Smooth muscle cell (in vitro differentiated cells): ENCODE data around the gene MOB4. TPM values are rescaled to one million over a fixed set of nuclear protein-coding genes. Genes with fewer than 3 reads are reported as not detected.
"Not testable (repeated sequence)": the region's sequence is repeated elsewhere in the genome, so short reads cannot be mapped to it uniquely, and the experiment has no call there.

Experiments used
- DNase-seq: peaks from one replicate; lab custom pipeline; 2025; ENCODE audit not compliant: unreplicated experiment; lab: John Stamatoyannopoulos, UW
- H2AFZ ChIP-seq: fragments of 200-600 bp; sonication (generic); 2 replicates; pipeline ENCODE4 v1.6.0; 2016; ENCODE audit warnings: antibody characterized with exemption, low read depth, mild to moderate bottlenecking
- H3F3A ChIP-seq: fragments of 200-600 bp; sonication (generic); 2 replicates; pipeline ENCODE4 v1.6.0; 2017; ENCODE audit warnings: antibody characterized with exemption, low read depth
- H3K27ac ChIP-seq: fragments of 200-600 bp; sonication (generic); 2 replicates; pipeline ENCODE4 v1.5.1; 2016; ENCODE audit warnings: low read depth, mild to moderate bottlenecking
- H3K27me3 ChIP-seq: fragments of 200-600 bp; sonication (generic); 2 replicates; pipeline ENCODE4 v1.6.1; 2016; ENCODE audit warnings: low read depth, mild to moderate bottlenecking
- H3K36me3 ChIP-seq: fragments of 200-600 bp; sonication (generic); 2 replicates; pipeline ENCODE4 v1.5.1; 2016; ENCODE audit warnings: low read depth
- H3K4me1 ChIP-seq: fragments of 200-600 bp; sonication (generic); 2 replicates; pipeline ENCODE4 v1.5.1; 2016; ENCODE audit warnings: low read depth
- H3K4me2 ChIP-seq: fragments of 200-600 bp; sonication (generic); 2 replicates; pipeline ENCODE4 v1.6.0; 2016; ENCODE audit warnings: mild to moderate bottlenecking
- H3K4me3 ChIP-seq: fragments of 200-600 bp; sonication (generic); 2 replicates; pipeline ENCODE4 v1.5.1; 2016; ENCODE audit warnings: mild to moderate bottlenecking
- H3K79me2 ChIP-seq: fragments of 200-600 bp; sonication (generic); 2 replicates; pipeline ENCODE4 v1.6.0; 2016; ENCODE audit warnings: low read depth, mild to moderate bottlenecking
- H3K9ac ChIP-seq: fragments of 200-600 bp; sonication (generic); 2 replicates; pipeline ENCODE4 v1.6.0; 2016; ENCODE audit warnings: low read depth
- H3K9me3 ChIP-seq: fragments of 200-600 bp; sonication (generic); replicated peaks from 2 replicates; pipeline ENCODE4 v1.5.1; 2016; ENCODE audit warnings: low read depth
- H4K20me1 ChIP-seq: fragments of 200-600 bp; sonication (generic); 2 replicates; pipeline ENCODE4 v1.6.0; 2016; ENCODE audit warnings: low read depth
- CTCF ChIP-seq: fragments of 200-600 bp; sonication (generic); IDR thresholded peaks from 2 replicates; pipeline ENCODE4 v1.5.1; 2017; ENCODE audit warnings: borderline replicate concordance, mild to moderate bottlenecking, antibody characterized with exemption; ENCODE audit not compliant: insufficient read depth, poor library complexity, severe bottlenecking
- WGBS: methylation state at CpG from one replicate; pipeline ENCODE4 v1.1.7; 2016; ENCODE audit warnings: low lambda C conversion rate; 5-methylcytosine and 5-hydroxymethylcytosine counted together
- polyA plus RNA-seq: library from polyadenylated mRNA; unstranded; fragments of >200 nt; fragmentation: Nextera tagmentation; extraction: Ambion mirVana; gene quantifications from 2 replicates; pipeline ENCODE4 v1.2.1, GENCODE V29; 2016
- total RNA-seq: library from RNA; depleted of rRNA; stranded (reverse); fragments of >200 nt; gene quantifications from 2 replicates; pipeline ENCODE4 v1.2.3, GENCODE V29; 2014

The MOB4 gene
- total and polyA plus RNA-seq, 2 experiments from 2014 or later: 69.3 to 73.1 TPM

- H3K27ac ChIP-seq: no peak overlapping the region
- H4K20me1 ChIP-seq: peaks cover 76% of the 10 kb centered on the region
- H3F3A ChIP-seq: no peaks in the 10 kb centered on the region
- no peak overlapping the region for H2AFZ ChIP-seq
- 94% methylated on average over 1 of the region's 1 CpG for WGBS
- peaks cover 24% of the 10 kb centered on the region for H3K36me3 ChIP-seq
- H3K4me3 ChIP-seq: no peak overlapping the region
- peaks cover 79% of the 10 kb centered on the region for H3K79me2 ChIP-seq
- DNase-seq: no peak
- no peak overlapping the region for H3K9ac ChIP-seq
- TF ChIP-seq CTCF: no peak
- no peaks in the 10 kb centered on the region for H3K9me3 ChIP-seq
- H3K27me3 ChIP-seq: no peaks in the 10 kb centered on the region
- no peaks in the 10 kb centered on the region for H3K4me1 ChIP-seq
- no peak overlapping the region for H3K4me2 ChIP-seq
Observed at GRCh38 chr2:197539734-197540133, 23.9 kb downstream of the MOB4 start.

- TF ChIP-seq CTCF: no peak
- no peaks in the 10 kb centered on the region for H3K27me3 ChIP-seq
- no peaks in the 10 kb centered on the region for H3K4me1 ChIP-seq
- no peak overlapping the region for H3K27ac ChIP-seq
- peaks cover 75% of the 10 kb centered on the region for H4K20me1 ChIP-seq
- H3F3A ChIP-seq: no peaks in the 10 kb centered on the region
- H2AFZ ChIP-seq: no peak overlapping the region
- 97% methylated on average over 3 of the region's 3 CpGs for WGBS
- H3K36me3 ChIP-seq: peaks cover 24% of the 10 kb centered on the region
- no peak overlapping the region for H3K9ac ChIP-seq
- H3K9me3 ChIP-seq: no peaks in the 10 kb centered on the region
- H3K4me3 ChIP-seq: no peak overlapping the region
- no peak overlapping the region for H3K4me2 ChIP-seq
- no peak for DNase-seq
- H3K79me2 ChIP-seq: peaks cover 67% of the 10 kb centered on the region
Observed at GRCh38 chr2:197543206-197543605, 27.3 kb downstream of the MOB4 start.

- Histone ChIP-seq H3F3A (no peaks in the 10 kb centered on the region), H3K9me3 (no peaks in the 10 kb centered on the region), H2AFZ (no peak overlapping the region), H3K27ac (no peak overlapping the region), H3K4me2 (no peak overlapping the region), H4K20me1 (peaks cover 45% of the 10 kb centered on the region), H3K4me1 (no peaks in the 10 kb centered on the region), H3K79me2 (peaks cover 33% of the 10 kb centered on the region), H3K27me3 (no peaks in the 10 kb centered on the region), H3K9ac (no peak overlapping the region), H3K36me3 (peaks cover 18% of the 10 kb centered on the region), H3K4me3 (no peak overlapping the region)
- 93% methylated on average over 5 of the region's 5 CpGs for WGBS
- DNase-seq: no peak
- no peak for TF ChIP-seq CTCF
Observed at GRCh38 chr2:197547163-197547900, 31.5 kb downstream of the MOB4 start.

GRCh38 chr2:197548582-197548981 lies 32.7 kb downstream of the MOB4 start:
- no peak for TF ChIP-seq CTCF
- H3K79me2 ChIP-seq: peaks cover 25% of the 10 kb centered on the region
- no peaks in the 10 kb centered on the region for H3K9me3 ChIP-seq
- WGBS: 96% methylated on average over 5 of the region's 5 CpGs
- no peak overlapping the region for H3K4me2 ChIP-seq
- H3K27ac ChIP-seq: no peak overlapping the region
- no peak overlapping the region for H3K9ac ChIP-seq
- peaks cover 38% of the 10 kb centered on the region for H4K20me1 ChIP-seq
- no peak for DNase-seq
- no peaks in the 10 kb centered on the region for H3F3A ChIP-seq
- no peak overlapping the region for H2AFZ ChIP-seq
- H3K4me1 ChIP-seq: no peaks in the 10 kb centered on the region
- peaks cover 8% of the 10 kb centered on the region for H3K36me3 ChIP-seq
- no peaks in the 10 kb centered on the region for H3K27me3 ChIP-seq
- no peak overlapping the region for H3K4me3 ChIP-seq

- H3F3A ChIP-seq, H3K9me3 ChIP-seq, H3K36me3 ChIP-seq, H3K9ac ChIP-seq, H2AFZ ChIP-seq, H3K27ac ChIP-seq, H3K4me3 ChIP-seq, H3K27me3 ChIP-seq, H3K4me2 ChIP-seq, DNase-seq, H3K4me1 ChIP-seq: not testable (repeated sequence)
- peaks cover 24% of the 10 kb centered on the region for H4K20me1 ChIP-seq
- peaks cover 16% of the 10 kb centered on the region for H3K79me2 ChIP-seq
- 97% methylated on average over 2 of the region's 2 CpGs for WGBS
Observed at GRCh38 chr2:197551260-197551659, 35.4 kb downstream of the MOB4 start.
